Smooth muscle cell (in vitro differentiated cells): ENCODE results near the gene SPAG9. TPM values are rescaled to one million over a fixed set of nuclear protein-coding genes. Genes with fewer than 3 reads are reported as not detected.

Experiments used
- DNase-seq: peaks from one replicate; lab custom pipeline; 2025; ENCODE audit not compliant: unreplicated experiment; lab: John Stamatoyannopoulos, UW
- H2AFZ ChIP-seq: fragments of 200-600 bp; sonication (generic); 2 replicates; pipeline ENCODE4 v1.6.0; 2016; ENCODE audit warnings: antibody characterized with exemption, low read depth, mild to moderate bottlenecking
- H3F3A ChIP-seq: fragments of 200-600 bp; sonication (generic); 2 replicates; pipeline ENCODE4 v1.6.0; 2017; ENCODE audit warnings: antibody characterized with exemption, low read depth
- H3K27ac ChIP-seq: fragments of 200-600 bp; sonication (generic); 2 replicates; pipeline ENCODE4 v1.5.1; 2016; ENCODE audit warnings: low read depth, mild to moderate bottlenecking
- H3K27me3 ChIP-seq: fragments of 200-600 bp; sonication (generic); 2 replicates; pipeline ENCODE4 v1.6.1; 2016; ENCODE audit warnings: low read depth, mild to moderate bottlenecking
- H3K36me3 ChIP-seq: fragments of 200-600 bp; sonication (generic); 2 replicates; pipeline ENCODE4 v1.5.1; 2016; ENCODE audit warnings: low read depth
- H3K4me1 ChIP-seq: fragments of 200-600 bp; sonication (generic); 2 replicates; pipeline ENCODE4 v1.5.1; 2016; ENCODE audit warnings: low read depth
- H3K4me2 ChIP-seq: fragments of 200-600 bp; sonication (generic); 2 replicates; pipeline ENCODE4 v1.6.0; 2016; ENCODE audit warnings: mild to moderate bottlenecking
- H3K4me3 ChIP-seq: fragments of 200-600 bp; sonication (generic); 2 replicates; pipeline ENCODE4 v1.5.1; 2016; ENCODE audit warnings: mild to moderate bottlenecking
- H3K79me2 ChIP-seq: fragments of 200-600 bp; sonication (generic); 2 replicates; pipeline ENCODE4 v1.6.0; 2016; ENCODE audit warnings: low read depth, mild to moderate bottlenecking
- H3K9ac ChIP-seq: fragments of 200-600 bp; sonication (generic); 2 replicates; pipeline ENCODE4 v1.6.0; 2016; ENCODE audit warnings: low read depth
- H3K9me3 ChIP-seq: fragments of 200-600 bp; sonication (generic); replicated peaks from 2 replicates; pipeline ENCODE4 v1.5.1; 2016; ENCODE audit warnings: low read depth
- H4K20me1 ChIP-seq: fragments of 200-600 bp; sonication (generic); 2 replicates; pipeline ENCODE4 v1.6.0; 2016; ENCODE audit warnings: low read depth
- CTCF ChIP-seq: fragments of 200-600 bp; sonication (generic); IDR thresholded peaks from 2 replicates; pipeline ENCODE4 v1.5.1; 2017; ENCODE audit warnings: borderline replicate concordance, mild to moderate bottlenecking, antibody characterized with exemption; ENCODE audit not compliant: insufficient read depth, poor library complexity, severe bottlenecking
- WGBS: methylation state at CpG from one replicate; pipeline ENCODE4 v1.1.7; 2016; ENCODE audit warnings: low lambda C conversion rate; 5-methylcytosine and 5-hydroxymethylcytosine counted together
- polyA plus RNA-seq: library from polyadenylated mRNA; unstranded; fragments of >200 nt; fragmentation: Nextera tagmentation; extraction: Ambion mirVana; gene quantifications from 2 replicates; pipeline ENCODE4 v1.2.1, GENCODE V29; 2016
- total RNA-seq: library from RNA; depleted of rRNA; stranded (reverse); fragments of >200 nt; gene quantifications from 2 replicates; pipeline ENCODE4 v1.2.3, GENCODE V29; 2014

The SPAG9 gene
- total and polyA plus RNA-seq, 2 experiments from 2014 or later = 29.1 to 64.8 TPM

GRCh38 chr17:50924300-50924699 lies 196.4 kb downstream of the SPAG9 start:
- Histone ChIP-seq H3K27ac (no peak overlapping the region), H3K4me2 (no peak overlapping the region), H3K9me3 (no peaks in the 10 kb centered on the region), H3K4me1 (peaks cover 12% of the 10 kb centered on the region), H3K79me2 (no peaks in the 10 kb centered on the region), H3F3A (no peaks in the 10 kb centered on the region), H3K9ac (no peak overlapping the region), H3K36me3 (no peaks in the 10 kb centered on the region), H4K20me1 (no peaks in the 10 kb centered on the region), H3K4me3 (no peak overlapping the region), H3K27me3 (no peaks in the 10 kb centered on the region), H2AFZ (no peak overlapping the region)
- TF ChIP-seq CTCF = no peak
- no peak for DNase-seq
- WGBS = 94% methylated on average over 4 of the region's 4 CpGs

GRCh38 chr17:50923611-50924010 lies 197.1 kb downstream of the SPAG9 start:
- H3K9ac ChIP-seq = no peak overlapping the region
- DNase-seq = no peak
- H3K4me2 ChIP-seq = no peak overlapping the region
- no peak overlapping the region for H3K27ac ChIP-seq
- no peaks in the 10 kb centered on the region for H4K20me1 ChIP-seq
- H3K4me1 ChIP-seq = peaks cover 19% of the 10 kb centered on the region
- H3K79me2 ChIP-seq = no peaks in the 10 kb centered on the region
- no peak for TF ChIP-seq CTCF
- H3K27me3 ChIP-seq = no peaks in the 10 kb centered on the region
- 94% methylated on average over 2 of the region's 2 CpGs for WGBS
- no peaks in the 10 kb centered on the region for H3F3A ChIP-seq
- no peaks in the 10 kb centered on the region for H3K9me3 ChIP-seq
- H3K36me3 ChIP-seq = no peaks in the 10 kb centered on the region
- H3K4me3 ChIP-seq = no peak overlapping the region
- no peak overlapping the region for H2AFZ ChIP-seq

GRCh38 chr17:50922721-50923405 lies 197.8 kb downstream of the SPAG9 start:
- no peak for DNase-seq
- Histone ChIP-seq H3K9ac (no peak overlapping the region), H3F3A (no peaks in the 10 kb centered on the region), H2AFZ (no peak overlapping the region), H4K20me1 (no peaks in the 10 kb centered on the region), H3K79me2 (no peaks in the 10 kb centered on the region), H3K36me3 (no peaks in the 10 kb centered on the region), H3K27ac (no peak overlapping the region), H3K27me3 (no peaks in the 10 kb centered on the region), H3K4me2 (no peak overlapping the region), H3K9me3 (no peaks in the 10 kb centered on the region), H3K4me3 (no peak overlapping the region), H3K4me1 (peaks cover 21% of the 10 kb centered on the region)
- WGBS = 64% methylated on average over 6 of the region's 6 CpGs
- no peak for TF ChIP-seq CTCF

GRCh38 chr17:50922107-50922506 lies 198.6 kb downstream of the SPAG9 start:
- Histone ChIP-seq H3K9me3 (no peaks in the 10 kb centered on the region), H3K4me3 (no peak overlapping the region), H3K27me3 (no peaks in the 10 kb centered on the region), H3K4me1 (peaks cover 21% of the 10 kb centered on the region), H3K27ac (no peak overlapping the region), H3K9ac (no peak overlapping the region), H2AFZ (no peak overlapping the region), H3K36me3 (no peaks in the 10 kb centered on the region), H3K79me2 (no peaks in the 10 kb centered on the region), H3K4me2 (no peak overlapping the region), H4K20me1 (no peaks in the 10 kb centered on the region), H3F3A (no peaks in the 10 kb centered on the region)
- TF ChIP-seq CTCF = no peak
- WGBS = 98% methylated on average over 2 of the region's 2 CpGs
- no peak for DNase-seq
